ENCODE measurements around the gene OVOL1. TPM values are rescaled to one million over a fixed set of nuclear protein-coding genes. Genes with fewer than 3 reads are reported as not detected.

The OVOL1 gene
- total and polyA plus RNA-seq, 2 of the 8 experiments (the other 6 are each of a cell fraction or from before 2014, with no cell fraction given) = 2.6 to 3.4 TPM

GRCh38 chr11:65744699-65745042, 42.2 kb upstream of the OVOL1 start:
- Histone ChIP-seq H4K5ac (ENCODE audit: insufficient read length, low read depth, low read length) (no peak overlapping the region), H2AK5ac (ENCODE audit: low read depth, low read length) (no peak overlapping the region), H3K36me3 (ENCODE audit: control insufficient read depth in 2 of 4, insufficient read depth in 4 of 4, low read length in 3 of 4) (no peaks in the 10 kb centered on the region), H3K23me2 (ENCODE audit: low read depth, low read length) (no peaks in the 10 kb centered on the region), H2BK15ac (ENCODE audit: low read length) (no peak overlapping the region), H3K9ac (replicated peaks in 1 of 4; ENCODE audit: extremely low read depth in 1 of 4, low read depth in 3 of 4, low read length in 3 of 4) (no peak overlapping the region), H4K20me1 (replicated peaks in 1 of 2; ENCODE audit: control insufficient read depth in 1 of 2, insufficient read depth in 2 of 2, low read length in 2 of 2) (no peaks in the 10 kb centered on the region), H2BK120ac (replicated peaks; ENCODE audit: low read depth, low read length) (no peak overlapping the region), H3K79me2 (ENCODE audit: control insufficient read depth in 1 of 2, insufficient read depth in 2 of 2, low read length in 2 of 2) (no peaks in the 10 kb centered on the region), H3K4me2 (ENCODE audit: insufficient read depth in 1 of 2, low read depth in 2 of 2, low read length in 2 of 2) (no peak overlapping the region), H3K4me3 (ENCODE audit: extremely low read depth in 1 of 4, insufficient read depth in 2 of 4, low read depth in 3 of 4, low read length in 4 of 4) (no peak overlapping the region), H4K8ac (ENCODE audit: extremely low read depth, insufficient read depth, low read length) (no peak overlapping the region), H3K23ac (ENCODE audit: insufficient read length) (no peak overlapping the region), H2BK20ac (ENCODE audit: low read length) (no peak overlapping the region), H4K91ac (replicated peaks; ENCODE audit: insufficient read length, low read length) (no peak overlapping the region), H3K9me3 (ENCODE audit: insufficient read depth in 2 of 2, low read depth in 1 of 2, low read length in 1 of 2) (peaks cover 3 to 16% of the 10 kb centered on the region in 2 experiments; a peak in 3 of 4 replicates), H3K27me3 (replicated peaks in 1 of 4; ENCODE audit: control insufficient read depth in 3 of 4, extremely low read depth in 1 of 4, insufficient read depth in 3 of 4, low read length in 3 of 4) (peaks cover 0 to 2% (median 0%) of the 10 kb centered on the region in 4 experiments; a peak in 1 of 7 replicates), H2BK5ac (ENCODE audit: low read depth, low read length) (no peak overlapping the region), H3K4me1 (replicated peaks in 1 of 4; ENCODE audit: control insufficient read depth in 3 of 4, insufficient read depth in 4 of 4, low read length in 3 of 4) (no peaks in the 10 kb centered on the region), H2AFZ (ENCODE audit: low read length) (no peak overlapping the region), H3K27ac (ENCODE audit: low read depth, low read length) (no peak overlapping the region), H3K56ac (replicated peaks; ENCODE audit: insufficient read length, low read depth, low read length) (no peak overlapping the region), H2BK12ac (ENCODE audit: low read depth, low read length) (no peak overlapping the region), H3K4ac (replicated peaks; ENCODE audit: insufficient read length, low read depth, low read length) (no peak overlapping the region), H3K79me1 (ENCODE audit: low read depth, low read length) (no peaks in the 10 kb centered on the region), H3K14ac (ENCODE audit: insufficient read length) (no peak overlapping the region), H3K18ac (ENCODE audit: extremely low read depth, low read length) (no peak overlapping the region)
- DNase-seq (ENCODE audit: low read depth in 1 of 2, low spot score in 2 of 2) (no peak), FAIRE-seq (no peak)
- WGBS, 2 experiments (ENCODE audit: extremely low coverage in 1 of 2, insufficient coverage in 1 of 2, insufficient read length in 1 of 2, insufficient replicate concordance in 2 of 2, low coverage in 1 of 2, low lambda C conversion rate in 2 of 2, missing lambda C conversion rate in 1 of 2) = 65% methylated on average over 7 of the region's 8 CpGs; no CpG with 5 or more reads in 1 of the 2 experiments
- TF ChIP-seq SP2 (IDR thresholded peaks at IDR 0.05; ENCODE audit: low read length) (no peak), EP300 (IDR thresholded peaks at IDR 0.05; ENCODE audit: borderline replicate concordance in 1 of 2, low read depth in 2 of 2, low read length in 2 of 2) (no peak), ATF3 (IDR thresholded peaks at IDR 0.05; ENCODE audit: insufficient read depth, low read depth, low read length) (no peak), TAF7 (optimal IDR thresholded peaks at IDR 0.05; ENCODE audit: borderline replicate concordance, low read depth, low read length) (no peak), BACH1 (IDR thresholded peaks at IDR 0.05; ENCODE audit: low read length) (no peak)
- TF ChIP-seq, protein P1, sequence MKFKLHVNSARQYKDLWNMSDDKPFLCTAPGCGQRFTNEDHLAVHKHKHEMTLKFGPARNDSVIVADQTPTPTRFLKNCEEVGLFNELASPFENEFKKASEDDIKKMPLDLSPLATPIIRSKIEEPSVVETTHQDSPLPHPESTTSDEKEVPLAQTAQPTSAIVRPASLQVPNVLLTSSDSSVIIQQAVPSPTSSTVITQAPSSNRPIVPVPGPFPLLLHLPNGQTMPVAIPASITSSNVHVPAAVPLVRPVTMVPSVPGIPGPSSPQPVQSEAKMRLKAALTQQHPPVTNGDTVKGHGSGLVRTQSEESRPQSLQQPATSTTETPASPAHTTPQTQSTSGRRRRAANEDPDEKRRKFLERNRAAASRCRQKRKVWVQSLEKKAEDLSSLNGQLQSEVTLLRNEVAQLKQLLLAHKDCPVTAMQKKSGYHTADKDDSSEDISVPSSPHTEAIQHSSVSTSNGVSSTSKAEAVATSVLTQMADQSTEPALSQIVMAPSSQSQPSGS (IDR thresholded peaks at IDR 0.05; ENCODE audit: low read length) = no peak
- TF ChIP-seq, protein P2, sequence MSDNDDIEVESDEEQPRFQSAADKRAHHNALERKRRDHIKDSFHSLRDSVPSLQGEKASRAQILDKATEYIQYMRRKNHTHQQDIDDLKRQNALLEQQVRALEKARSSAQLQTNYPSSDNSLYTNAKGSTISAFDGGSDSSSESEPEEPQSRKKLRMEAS (IDR thresholded peaks at IDR 0.05) = no peak
- ChIA-PET CTCF (ENCODE audit: partially characterized antibody) (interaction anchor here (0.6 to 2.2 kb wide), 22 partner anchors 10 to 461 kb away, joined by 3 to 8 read pairs (median 4); no protein-coding TSS in a partner anchor), POLR2A (ENCODE audit: partially characterized antibody) (interaction anchor here (1.1 to 1.2 kb wide), 2 partner anchors 24 to 31 kb away, joined by 3 to 4 read pairs; partner anchors contain the start of gene RNASEH2C)
